SU-DHL-6 (cell line): ENCODE data around the gene HMCES.

ENCODE experiments used
- H2AFZ ChIP-seq: fragments of 200-600 bp; sonication (generic); 2 replicates; pipeline ENCODE4 v1.6.1; 2014; ENCODE audit warnings: low read depth, mild to moderate bottlenecking, moderate library complexity, mixed read lengths, antibody characterized with exemption, low read length; ENCODE audit not compliant: severe bottlenecking
- H3F3A ChIP-seq: fragments of 200-600 bp; shearing (Covaris generic); 2 replicates; pipeline ENCODE4 v1.6.0; 2016; ENCODE audit warnings: antibody characterized with exemption, mild to moderate bottlenecking; ENCODE audit not compliant: insufficient read depth
- H3K27ac ChIP-seq: fragments of 200-600 bp; sonication (generic); 2 replicates; pipeline ENCODE4 v1.5.1; 2016; ENCODE audit warnings: low read depth, mild to moderate bottlenecking, low read length, moderate library complexity, mixed read lengths
- H3K27me3 ChIP-seq: fragments of 200-600 bp; sonication (generic), shearing (Covaris generic); 2 replicates; pipeline ENCODE4 v1.6.0; 2014; ENCODE audit warnings: mild to moderate bottlenecking, low read length
- H3K36me3 ChIP-seq: fragments of 200-600 bp; sonication (generic); 2 replicates; pipeline ENCODE4 v1.6.1; 2014; ENCODE audit warnings: mild to moderate bottlenecking, low read length, mixed read lengths
- H3K4me2 ChIP-seq: fragments of 300-600, 200-600 bp; shearing (Covaris generic), sonication (generic); 2 replicates; pipeline ENCODE4 v1.6.0; 2014; ENCODE audit warnings: low read length, low read depth, mild to moderate bottlenecking; ENCODE audit not compliant: poor library complexity, severe bottlenecking
- H3K4me3 ChIP-seq: fragments of 200-600 bp; sonication (generic); 2 replicates; pipeline ENCODE4 v1.5.1; 2014; ENCODE audit warnings: antibody characterized with exemption, low read length, mild to moderate bottlenecking, mixed read lengths; ENCODE audit not compliant: insufficient read depth, poor library complexity, severe bottlenecking
- H3K79me2 ChIP-seq: fragments of 200-600 bp; sonication (generic); 2 replicates; pipeline ENCODE4 v1.6.1; 2014; ENCODE audit warnings: mild to moderate bottlenecking, low read length, moderate library complexity; ENCODE audit not compliant: insufficient read depth
- H3K9ac ChIP-seq: fragments of 200-600 bp; sonication (generic); 2 replicates; pipeline ENCODE4 v1.7.0; 2014; ENCODE audit warnings: mild to moderate bottlenecking, low read length
- H3K9me2 ChIP-seq: fragments of 200-600 bp; sonication (generic); replicated peaks from 2 replicates; pipeline ENCODE4 v1.6.1; 2014; ENCODE audit warnings: low read length; ENCODE audit not compliant: insufficient read depth
- H3K9me3 ChIP-seq: fragments of 200-600 bp; sonication (generic); 2 replicates; pipeline ENCODE4 v1.6.1; 2014; ENCODE audit warnings: low read length, mixed read lengths; ENCODE audit not compliant: insufficient read depth
- H4K20me1 ChIP-seq: fragments of 200-600 bp; sonication (generic); 2 replicates; pipeline ENCODE4 v1.6.1; 2014; ENCODE audit warnings: low read depth, mild to moderate bottlenecking, antibody characterized with exemption, low read length, moderate library complexity, mixed read lengths
- CTCF ChIP-seq: fragments of 200-600 bp; sonication (generic); IDR thresholded peaks from one replicate; pipeline ENCODE4 v1.5.1; 2017; ENCODE audit warnings: antibody characterized with exemption, mild to moderate bottlenecking, low read length, moderate library complexity; ENCODE audit not compliant: insufficient read depth, poor library complexity, severe bottlenecking
- EZH2phosphoT487 ChIP-seq: fragments of 200-600 bp; sonication (generic), shearing (Covaris generic); conservative IDR thresholded peaks from 2 replicates; pipeline ENCODE4 v1.6.1; 2018; ENCODE audit warnings: mild to moderate bottlenecking, antibody characterized with exemption, low read length, moderate library complexity, mixed read lengths

The HMCES gene

GRCh38 chr3:129352045-129352444 is 73.4 kb downstream of the HMCES start:
- Histone ChIP-seq H3K27me3 (no peaks in the 10 kb centered on the region), H3K9ac (no peak overlapping the region), H3K27ac (no peak overlapping the region), H3K4me2 (no peak overlapping the region), H3K79me2 (no peaks in the 10 kb centered on the region), H3K9me2 (no peaks in the 10 kb centered on the region), H3F3A (no peaks in the 10 kb centered on the region), H4K20me1 (no peaks in the 10 kb centered on the region), H3K4me3 (no peak overlapping the region), H2AFZ (no peak overlapping the region), H3K9me3 (no peaks in the 10 kb centered on the region), H3K36me3 (no peaks in the 10 kb centered on the region)
- TF ChIP-seq EZH2phosphoT487, result no peak
- TF ChIP-seq CTCF, result no peak

GRCh38 chr3:129352650-129353588 is 74.2 kb downstream of the HMCES start:
- Histone ChIP-seq H2AFZ (no peak overlapping the region), H3K27ac (no peak overlapping the region), H3K9me2 (no peaks in the 10 kb centered on the region), H3K27me3 (no peaks in the 10 kb centered on the region), H3K9ac (no peak overlapping the region), H4K20me1 (no peaks in the 10 kb centered on the region), H3K4me3 (no peak overlapping the region), H3K9me3 (no peaks in the 10 kb centered on the region), H3K4me2 (no peak overlapping the region), H3F3A (no peaks in the 10 kb centered on the region), H3K36me3 (no peaks in the 10 kb centered on the region), H3K79me2 (no peaks in the 10 kb centered on the region)
- no peak for TF ChIP-seq CTCF
- TF ChIP-seq EZH2phosphoT487, result no peak

- Histone ChIP-seq H3K27ac (no peak overlapping the region), H3K4me2 (no peak overlapping the region)
Observed at GRCh38 chr3:129353589-129353941, 74.9 kb downstream of the HMCES start.

More at GRCh38 chr3:129353589-129353941, 74.9 kb downstream of the HMCES start:
- no peaks in the 10 kb centered on the region for H3K9me3 ChIP-seq
- H3F3A ChIP-seq, result no peaks in the 10 kb centered on the region
- no peaks in the 10 kb centered on the region for H4K20me1 ChIP-seq
- no peaks in the 10 kb centered on the region for H3K27me3 ChIP-seq
- H3K36me3 ChIP-seq, result no peaks in the 10 kb centered on the region
- no peaks in the 10 kb centered on the region for H3K79me2 ChIP-seq
- no peak overlapping the region for H2AFZ ChIP-seq
- no peak overlapping the region for H3K4me3 ChIP-seq
- TF ChIP-seq CTCF (no peak), EZH2phosphoT487 (no peak)
- no peaks in the 10 kb centered on the region for H3K9me2 ChIP-seq
- H3K9ac ChIP-seq, result no peak overlapping the region
